SH-SY5Y (cell line): ENCODE data around the gene RPL9.
A peak's percentile ranks its signal among the peaks of the same experiment; 100 is the strongest.

Experiments used
- GATA2 ChIP-seq: IDR thresholded peaks from 2 replicates; pipeline ENCODE4 v1.6.1; 2011; ENCODE audit warnings: mild to moderate bottlenecking, low read depth, low read length
- GATA3 ChIP-seq: IDR thresholded peaks from 2 replicates; pipeline ENCODE4 v1.6.1; 2011; ENCODE audit warnings: low read depth, mild to moderate bottlenecking, low read length, moderate library complexity

DNA sequence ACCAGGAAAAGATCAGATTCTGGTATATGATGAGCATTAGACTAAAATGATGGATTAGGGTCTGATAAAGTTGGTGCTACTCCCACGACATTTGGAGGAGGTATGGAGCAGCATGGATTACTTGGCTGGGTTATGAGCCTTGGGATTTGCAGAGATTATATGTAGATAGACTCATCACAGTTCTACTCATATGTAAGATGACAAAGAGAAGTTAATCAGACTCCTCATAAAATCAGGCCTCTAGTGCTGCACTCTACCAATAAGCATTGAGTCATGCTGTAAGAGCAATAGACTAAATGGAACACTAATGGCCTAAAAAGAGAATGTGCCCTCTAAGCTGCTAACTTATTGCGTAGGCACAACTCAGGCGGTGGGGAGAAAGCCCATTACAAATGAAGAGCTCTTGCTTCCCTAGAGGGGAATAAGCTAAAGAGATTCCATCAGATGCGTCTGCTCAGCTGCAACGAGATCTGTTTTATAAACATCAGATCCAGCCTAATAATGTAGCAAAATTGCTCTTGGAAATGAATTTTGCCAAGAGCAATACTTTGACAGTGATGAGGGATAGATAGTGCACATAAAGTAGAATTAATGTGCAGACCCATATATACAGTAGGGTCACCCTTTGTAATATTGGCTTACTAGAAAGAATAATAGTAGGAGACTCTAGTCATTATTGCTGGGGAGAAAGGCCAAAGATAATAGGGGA is 17.6 kb upstream of the RPL9 start:
- TF ChIP-seq GATA2 (peak; percentile 74), GATA3 (peak; percentile 27)
